Caco-2 (cell line): ENCODE measurements around the gene FAHD1. TPM values are rescaled to one million over a fixed set of nuclear protein-coding genes. Genes with fewer than 3 reads are reported as not detected.

Experiments
- BruUV-seq: library from RNA; stranded (reverse); fragments of 400-500 nt; replicated peaks from 2 replicates; lab custom pipeline; 2021; lab: Mats Ljungman, UMichigan
- CTCF ChIA-PET: fragments of 300-600 bp; sonication (Branson Sonifier 250); formaldehyde crosslinking; loops from one replicate; lab custom pipeline; 2022; ENCODE audit warnings: antibody characterized with exemption; lab: Charles Lee
- POLR2A ChIA-PET: fragments of 300-600 bp; sonication (Branson Sonifier 250); formaldehyde crosslinking; loops from one replicate; lab custom pipeline; 2022; ENCODE audit warnings: antibody characterized with exemption; lab: Charles Lee
- DNase-seq, 2 experiments: peaks; one replicate each; pipeline versions ENCODE4 v3.0.0 to v3.0.0-alpha.2; 2020 to 2022
- H3K27me3 ChIP-seq: replicated peaks from 2 replicates; pipeline ENCODE4 v1.6.0; 2011; ENCODE audit warnings: low read length; ENCODE audit not compliant: control insufficient read depth, insufficient read depth
- H3K36me3 ChIP-seq: 2 replicates; pipeline ENCODE4 v1.5.1; 2011; ENCODE audit warnings: low read length; ENCODE audit not compliant: control insufficient read depth, insufficient read depth
- H3K4me1 ChIP-seq: fragments of 250-450 bp; sonication (Bioruptor Pico); 2 replicates; pipeline ENCODE4 v1.5.1; 2020; ENCODE audit warnings: mild to moderate bottlenecking
- H3K4me3 ChIP-seq: 2 replicates; pipeline ENCODE4 v1.5.1; 2011; ENCODE audit warnings: low read depth, mild to moderate bottlenecking, control low read depth, low read length
- H3K9me3 ChIP-seq: fragments of 250-450 bp; sonication (Bioruptor Pico); 2 replicates; pipeline ENCODE4 v1.5.1; 2020; ENCODE audit warnings: mild to moderate bottlenecking, moderate library complexity
- H3K27ac Mint-ChIP-seq: one replicate; pipeline ENCODE4 v1.8.0; 2022; ENCODE audit warnings: mixed read lengths; ENCODE audit not compliant: unreplicated experiment
- H3K27me3 Mint-ChIP-seq: one replicate; pipeline ENCODE4 v1.8.0; 2022; ENCODE audit warnings: mixed read lengths; ENCODE audit not compliant: insufficient read depth, unreplicated experiment
- H3K36me3 Mint-ChIP-seq: one replicate; pipeline ENCODE4 v1.8.0; 2022; ENCODE audit warnings: mild to moderate bottlenecking, mixed read lengths; ENCODE audit not compliant: insufficient read depth, unreplicated experiment
- H3K4me1 Mint-ChIP-seq: one replicate; pipeline ENCODE4 v1.8.0; 2022; ENCODE audit warnings: low read depth, mixed read lengths; ENCODE audit not compliant: unreplicated experiment
- H3K4me3 Mint-ChIP-seq: one replicate; pipeline ENCODE4 v1.8.0; 2022; ENCODE audit warnings: mild to moderate bottlenecking, moderate library complexity, mixed read lengths; ENCODE audit not compliant: unreplicated experiment
- H3K9me3 Mint-ChIP-seq: one replicate; pipeline ENCODE4 v1.8.0; 2022; ENCODE audit warnings: mixed read lengths; ENCODE audit not compliant: unreplicated experiment
- intact Hi-C: fragments of 100-400 bp; cut with micrococcal nuclease; formaldehyde crosslinking; loops from one replicate; pipeline ENCODE4 v1.10.0; 2022; ENCODE audit not compliant: unreplicated experiment
- total RNA-seq: library from RNA; stranded (reverse); gene quantifications from 2 replicates; pipeline ENCODE4 v1.2.3, GENCODE V29; 2022
- TF ChIP-seq, protein P1 (sequence below), 2 experiments: fragments of 200-600 bp in 1 of 2; IDR thresholded peaks; 1 replicate in 1 of 2; 2 replicates in 1 of 2; pipeline versions ENCODE4 v1.5.1 to v1.8.0; 2011 to 2022; ENCODE audit warnings: antibody characterized with exemption in 1 of 2, control low read depth in 1 of 2, inconsistent platforms in 1 of 2, low read depth in 1 of 2, low read length in 1 of 2, mild to moderate bottlenecking in 1 of 2, moderate library complexity in 1 of 2; ENCODE audit not compliant: insufficient read depth in 1 of 2, severe bottlenecking in 1 of 2, unreplicated experiment in 1 of 2

FAHD1 gene
- total RNA-seq, 1 experiment from 2014 or later: 16.5 TPM

DNA sequence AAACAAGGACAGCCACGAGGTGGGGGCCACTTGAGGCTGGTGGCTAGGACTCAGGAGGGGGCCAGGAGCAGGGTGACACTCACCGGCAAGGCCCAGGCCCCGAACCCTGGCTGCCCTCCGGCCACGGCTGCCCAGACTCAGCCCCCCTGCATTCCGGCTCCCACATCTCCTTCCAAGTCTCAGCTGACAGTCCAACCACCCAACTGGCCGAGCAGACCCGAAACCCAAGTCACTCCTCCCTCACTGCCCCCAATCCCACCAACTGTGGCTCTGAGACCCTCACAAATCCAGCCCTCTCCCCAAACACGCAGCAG is 9.8 kb upstream of the FAHD1 start:
- H3K4me1 Mint-ChIP-seq: no peaks in the 10 kb centered on the region
- Histone ChIP-seq H3K4me3 (no peak overlapping the region), H3K9me3 (no peaks in the 10 kb centered on the region), H3K36me3 (peaks cover 1% of the 10 kb centered on the region; the same call in 1 of the 2 replicates), H3K4me1 (no peaks in the 10 kb centered on the region), H3K27me3 (no peaks in the 10 kb centered on the region)
- no peak overlapping the region for H3K4me3 Mint-ChIP-seq
- no TSS peak for BruUV-seq
- peaks cover 27% of the 10 kb centered on the region for H3K36me3 Mint-ChIP-seq
- no peak overlapping the region for H3K27ac Mint-ChIP-seq
- H3K9me3 Mint-ChIP-seq: no peaks in the 10 kb centered on the region
- H3K27me3 Mint-ChIP-seq: no peaks in the 10 kb centered on the region
- TF ChIP-seq, protein P1, sequence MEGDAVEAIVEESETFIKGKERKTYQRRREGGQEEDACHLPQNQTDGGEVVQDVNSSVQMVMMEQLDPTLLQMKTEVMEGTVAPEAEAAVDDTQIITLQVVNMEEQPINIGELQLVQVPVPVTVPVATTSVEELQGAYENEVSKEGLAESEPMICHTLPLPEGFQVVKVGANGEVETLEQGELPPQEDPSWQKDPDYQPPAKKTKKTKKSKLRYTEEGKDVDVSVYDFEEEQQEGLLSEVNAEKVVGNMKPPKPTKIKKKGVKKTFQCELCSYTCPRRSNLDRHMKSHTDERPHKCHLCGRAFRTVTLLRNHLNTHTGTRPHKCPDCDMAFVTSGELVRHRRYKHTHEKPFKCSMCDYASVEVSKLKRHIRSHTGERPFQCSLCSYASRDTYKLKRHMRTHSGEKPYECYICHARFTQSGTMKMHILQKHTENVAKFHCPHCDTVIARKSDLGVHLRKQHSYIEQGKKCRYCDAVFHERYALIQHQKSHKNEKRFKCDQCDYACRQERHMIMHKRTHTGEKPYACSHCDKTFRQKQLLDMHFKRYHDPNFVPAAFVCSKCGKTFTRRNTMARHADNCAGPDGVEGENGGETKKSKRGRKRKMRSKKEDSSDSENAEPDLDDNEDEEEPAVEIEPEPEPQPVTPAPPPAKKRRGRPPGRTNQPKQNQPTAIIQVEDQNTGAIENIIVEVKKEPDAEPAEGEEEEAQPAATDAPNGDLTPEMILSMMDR (IDR thresholded peaks at IDR 0.05; ENCODE audit: insufficient read depth in 1 of 2, low read depth in 1 of 2, low read length in 1 of 2, severe bottlenecking in 1 of 2, unreplicated experiment in 1 of 2): no peak
- CTCF ChIA-PET: no interaction called here
- intact Hi-C loops: no loop called here
- POLR2A ChIA-PET: no interaction called here
- no peak for DNase-seq

DNA sequence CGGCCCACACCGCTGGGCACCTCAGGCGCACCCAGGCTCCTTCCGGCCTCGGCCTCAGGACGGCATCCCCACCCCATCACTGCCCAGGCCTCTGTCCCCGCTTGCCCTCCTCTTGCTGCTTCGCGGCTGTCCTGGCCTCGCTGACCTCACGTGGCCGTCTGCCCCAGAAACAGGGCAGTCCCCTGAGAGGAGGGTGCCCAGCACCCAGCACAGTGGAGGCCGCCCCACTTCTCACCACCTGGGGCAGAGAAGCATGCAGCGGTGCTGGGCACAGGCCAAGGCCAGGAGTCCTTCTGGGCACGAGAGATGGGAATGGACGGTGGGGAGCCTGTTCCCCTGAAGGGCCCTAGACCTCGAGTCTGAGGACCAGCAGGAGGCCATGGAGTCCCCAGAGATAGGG is 9.3 kb upstream of the FAHD1 start:
- Histone ChIP-seq H3K9me3 (no peaks in the 10 kb centered on the region), H3K27me3 (no peaks in the 10 kb centered on the region), H3K36me3 (peaks cover 1% of the 10 kb centered on the region; the same call in 1 of the 2 replicates), H3K4me1 (no peaks in the 10 kb centered on the region), H3K4me3 (no peak overlapping the region)
- Mint-ChIP-seq H3K27me3 (no peaks in the 10 kb centered on the region), H3K4me1 (no peaks in the 10 kb centered on the region), H3K4me3 (no peak overlapping the region), H3K36me3 (peaks cover 27% of the 10 kb centered on the region), H3K27ac (no peak overlapping the region), H3K9me3 (no peaks in the 10 kb centered on the region)
- CTCF ChIA-PET: interaction anchor here (0.5 kb wide), 1 partner anchor 14 kb away, joined by 3 read pairs; no protein-coding TSS in a partner anchor
- intact Hi-C loops: no loop called here
- BruUV-seq: no TSS peak
- TF ChIP-seq, protein P1 (IDR thresholded peaks at IDR 0.05; ENCODE audit: insufficient read depth in 1 of 2, low read depth in 1 of 2, low read length in 1 of 2, severe bottlenecking in 1 of 2, unreplicated experiment in 1 of 2): no peak
- DNase-seq: no peak
- POLR2A ChIA-PET: no interaction called here

DNA sequence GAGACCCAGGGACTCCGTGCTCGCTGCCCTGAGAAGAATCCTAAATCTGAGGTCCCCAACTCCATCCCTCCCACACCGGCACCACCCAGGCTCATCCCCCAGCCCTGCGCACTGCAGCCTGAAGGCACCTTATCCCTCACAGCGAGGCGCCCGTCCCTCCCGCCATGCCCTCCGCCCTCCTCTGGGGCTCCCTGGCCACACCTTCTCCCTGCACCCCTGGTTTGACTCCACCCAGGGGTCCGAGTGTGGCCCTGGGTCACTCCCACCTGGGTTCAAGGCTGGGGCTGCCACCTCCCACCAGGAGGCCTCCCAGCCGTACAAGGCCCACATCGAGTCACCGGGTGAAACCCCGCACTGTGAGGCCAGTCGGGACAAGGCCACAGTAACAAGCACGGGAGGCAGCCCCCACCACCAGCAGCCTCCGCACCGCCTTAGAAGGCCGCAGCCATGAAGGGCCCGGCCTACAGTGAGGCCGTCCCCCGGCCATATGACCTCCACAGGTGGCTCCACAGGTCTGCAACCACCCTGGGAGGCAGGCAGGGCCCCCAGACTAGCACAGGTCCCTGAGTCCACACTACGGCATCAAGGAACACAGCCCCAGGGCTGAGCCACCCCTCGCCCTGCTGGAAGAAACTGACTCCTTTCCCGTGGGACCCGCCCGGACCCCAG is 8.7 kb upstream of the FAHD1 start:
- no peaks in the 10 kb centered on the region for H3K9me3 Mint-ChIP-seq
- no TSS peak for BruUV-seq
- Histone ChIP-seq H3K36me3 (peaks cover 1% of the 10 kb centered on the region; the same call in 1 of the 2 replicates), H3K4me3 (no peak overlapping the region), H3K4me1 (no peaks in the 10 kb centered on the region), H3K27me3 (no peaks in the 10 kb centered on the region), H3K9me3 (no peaks in the 10 kb centered on the region)
- no peaks in the 10 kb centered on the region for H3K4me1 Mint-ChIP-seq
- ChIA-PET CTCF (no interaction called here), POLR2A (no interaction called here)
- H3K27me3 Mint-ChIP-seq: no peaks in the 10 kb centered on the region
- intact Hi-C loops: no loop called here
- H3K36me3 Mint-ChIP-seq: peaks cover 22% of the 10 kb centered on the region
- TF ChIP-seq, protein P1 (IDR thresholded peaks at IDR 0.05; ENCODE audit: insufficient read depth in 1 of 2, low read depth in 1 of 2, low read length in 1 of 2, severe bottlenecking in 1 of 2, unreplicated experiment in 1 of 2): no peak
- no peak overlapping the region for H3K27ac Mint-ChIP-seq
- no peak overlapping the region for H3K4me3 Mint-ChIP-seq
- no peak for DNase-seq
